ENCODE measurements around the gene GPRASP1. TPM values are rescaled to one million over a fixed set of nuclear protein-coding genes. Genes with fewer than 3 reads are reported as not detected.
"Not testable (repeated sequence)": the region's sequence is repeated elsewhere in the genome, so short reads cannot be mapped to it uniquely, and the experiment has no call there.

GPRASP1 gene
- total and polyA plus RNA-seq, 2 donors (not counting 1 experiment from before 2014, with no cell fraction given), result 1.6 to 5.8 TPM

DNA sequence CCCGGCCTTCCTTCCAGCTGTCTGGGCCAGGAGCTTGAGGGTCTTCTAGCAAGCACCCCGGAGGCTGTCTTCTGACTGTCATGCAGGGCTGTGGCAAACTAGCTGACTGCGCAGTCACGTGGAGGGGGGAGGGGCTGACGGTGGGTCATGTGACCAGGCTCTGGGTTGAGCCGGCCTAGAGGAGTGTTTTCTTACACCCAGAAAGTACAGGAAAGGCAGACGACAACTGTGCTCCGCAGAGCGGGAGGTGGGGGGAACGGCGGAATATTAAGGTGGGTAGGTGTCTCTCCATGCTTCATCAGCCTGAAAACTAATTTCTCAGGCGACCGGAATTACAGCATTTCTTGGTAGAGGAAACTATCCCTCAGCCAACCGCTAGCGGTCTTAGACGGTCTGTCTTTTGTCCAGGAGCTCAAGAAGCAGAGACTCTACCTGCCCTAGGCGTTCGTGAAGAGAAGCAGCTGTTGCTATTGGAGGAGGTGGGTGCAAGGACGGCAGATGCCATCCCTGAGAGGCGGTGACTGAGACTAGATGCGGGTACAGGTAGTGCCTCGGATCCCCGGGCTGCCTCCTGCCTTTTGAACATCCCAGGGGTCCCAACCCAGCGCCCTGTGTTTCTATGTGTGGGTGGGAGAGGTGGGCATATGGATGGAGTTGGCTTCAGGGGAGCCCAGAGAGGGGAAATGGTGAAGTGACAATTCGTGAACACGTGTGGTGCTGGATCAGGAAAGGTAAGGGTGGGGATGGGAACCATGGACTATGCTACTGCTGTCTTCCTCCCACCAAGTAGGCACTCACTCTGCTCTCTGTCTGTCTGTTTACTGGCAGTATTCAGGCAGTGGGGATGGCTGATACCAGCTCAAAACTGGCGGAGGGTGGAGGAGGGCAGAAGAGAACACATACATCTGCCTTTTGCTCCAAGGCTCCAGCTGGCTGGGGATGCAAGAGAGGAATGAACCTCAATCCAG is 8.8 kb downstream of the GPRASP1 start:
- Histone ChIP-seq H4K20me1 (ENCODE audit: control insufficient read depth, extremely low read depth, insufficient read depth, low read length) (no peaks in the 10 kb centered on the region), H3K4me2 (ENCODE audit: extremely low read depth, insufficient read depth, low read length) (peak overlapping the region; percentile 72), H3K4me1 (ENCODE audit: control insufficient read depth, extremely low read depth, insufficient read depth, low read length) (no peaks in the 10 kb centered on the region), H3K27ac (ENCODE audit: insufficient read depth, low read length) (peak overlapping the region; percentile 50), H2AFZ (ENCODE audit: low read length) (peak overlapping the region; percentile 83), H3K79me2 (ENCODE audit: control insufficient read depth, insufficient read depth, low read length) (no peaks in the 10 kb centered on the region), H3K9me3 (ENCODE audit: control insufficient read depth, insufficient read depth, low read depth, low read length) (no peaks in the 10 kb centered on the region), H3K9ac (ENCODE audit: insufficient read depth, low read length) (peak overlapping the region; percentile 8), H3K36me3 (ENCODE audit: control insufficient read depth, insufficient read depth, low read length) (no peaks in the 10 kb centered on the region), H3K27me3 (ENCODE audit: control insufficient read depth, insufficient read depth, low read length) (no peaks in the 10 kb centered on the region), H3K4me3 (replicated peaks in 1 of 4; ENCODE audit: control extremely low read depth in 1 of 4, insufficient read depth in 1 of 4, low read depth in 3 of 4, low read length in 4 of 4) (peak overlapping the region; percentile 54 to 66 (median 59))
- TF ChIP-seq EZH2 (IDR thresholded peaks at IDR 0.05; ENCODE audit: low read length, missing control alignments), result no peak
- TF ChIP-seq, protein P1, sequence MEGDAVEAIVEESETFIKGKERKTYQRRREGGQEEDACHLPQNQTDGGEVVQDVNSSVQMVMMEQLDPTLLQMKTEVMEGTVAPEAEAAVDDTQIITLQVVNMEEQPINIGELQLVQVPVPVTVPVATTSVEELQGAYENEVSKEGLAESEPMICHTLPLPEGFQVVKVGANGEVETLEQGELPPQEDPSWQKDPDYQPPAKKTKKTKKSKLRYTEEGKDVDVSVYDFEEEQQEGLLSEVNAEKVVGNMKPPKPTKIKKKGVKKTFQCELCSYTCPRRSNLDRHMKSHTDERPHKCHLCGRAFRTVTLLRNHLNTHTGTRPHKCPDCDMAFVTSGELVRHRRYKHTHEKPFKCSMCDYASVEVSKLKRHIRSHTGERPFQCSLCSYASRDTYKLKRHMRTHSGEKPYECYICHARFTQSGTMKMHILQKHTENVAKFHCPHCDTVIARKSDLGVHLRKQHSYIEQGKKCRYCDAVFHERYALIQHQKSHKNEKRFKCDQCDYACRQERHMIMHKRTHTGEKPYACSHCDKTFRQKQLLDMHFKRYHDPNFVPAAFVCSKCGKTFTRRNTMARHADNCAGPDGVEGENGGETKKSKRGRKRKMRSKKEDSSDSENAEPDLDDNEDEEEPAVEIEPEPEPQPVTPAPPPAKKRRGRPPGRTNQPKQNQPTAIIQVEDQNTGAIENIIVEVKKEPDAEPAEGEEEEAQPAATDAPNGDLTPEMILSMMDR (conservative IDR thresholded peaks at IDR 0.05 in 1 of 2, IDR thresholded peaks at IDR 0.05 in 1 of 2; ENCODE audit: low read depth in 1 of 2, low read length in 2 of 2), result peak; percentile 19 to 27
- DNase-seq (ENCODE audit: low read depth in 2 of 2), result peak; percentile 61 to 77

DNA sequence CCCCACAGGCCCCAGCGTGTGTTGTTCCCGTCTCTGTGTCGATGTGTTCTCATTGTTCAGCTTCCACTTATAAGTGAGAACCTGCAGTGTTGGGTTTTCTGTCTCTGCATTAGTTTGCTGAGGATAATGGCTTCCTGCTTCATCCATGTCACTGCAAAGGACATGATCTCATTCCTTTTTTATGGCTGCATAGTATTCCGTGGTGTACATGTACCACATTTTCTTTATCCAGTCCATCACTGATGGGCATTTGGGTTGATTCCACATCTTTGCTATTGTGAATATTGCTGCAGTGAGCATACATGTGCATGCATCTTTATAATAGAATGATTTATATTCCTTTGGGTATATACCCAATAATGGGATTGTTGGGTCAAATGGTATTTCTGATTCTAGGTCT is 12.5 kb downstream of the GPRASP1 start:
- not testable (repeated sequence) for H2AFZ ChIP-seq (ENCODE audit: low read length); H3K4me2 ChIP-seq (ENCODE audit: extremely low read depth, insufficient read depth, low read length); H3K27ac ChIP-seq (ENCODE audit: insufficient read depth, low read length); H4K20me1 ChIP-seq (ENCODE audit: control insufficient read depth, extremely low read depth, insufficient read depth, low read length); H3K36me3 ChIP-seq (ENCODE audit: control insufficient read depth, insufficient read depth, low read length); H3K4me3 ChIP-seq (replicated peaks in 1 of 4; ENCODE audit: control extremely low read depth in 1 of 4, insufficient read depth in 1 of 4, low read depth in 3 of 4, low read length in 4 of 4); H3K27me3 ChIP-seq (ENCODE audit: control insufficient read depth, insufficient read depth, low read length); H3K79me2 ChIP-seq (ENCODE audit: control insufficient read depth, insufficient read depth, low read length); DNase-seq (ENCODE audit: low read depth in 2 of 2); H3K4me1 ChIP-seq (ENCODE audit: control insufficient read depth, extremely low read depth, insufficient read depth, low read length); H3K9me3 ChIP-seq (ENCODE audit: control insufficient read depth, insufficient read depth, low read depth, low read length); H3K9ac ChIP-seq (ENCODE audit: insufficient read depth, low read length)

DNA sequence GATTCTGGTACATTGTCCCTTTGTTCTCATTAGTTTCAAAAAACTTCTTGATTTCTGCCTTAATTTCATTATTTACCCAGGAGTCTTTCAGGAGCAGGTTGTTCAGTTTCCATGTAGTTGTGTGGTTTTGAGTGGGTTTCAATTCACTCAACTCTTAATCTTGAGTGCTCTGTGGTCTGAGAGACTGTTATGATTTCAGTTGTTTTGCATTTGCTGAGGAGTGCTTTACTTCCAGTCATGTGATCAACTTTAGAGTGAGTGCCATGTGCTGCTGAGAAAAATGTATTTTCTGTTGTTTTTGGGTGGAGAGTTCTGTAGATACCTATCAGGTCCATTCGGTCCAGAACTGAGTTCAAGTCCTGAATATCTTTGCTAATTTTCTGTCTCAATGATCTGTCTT is 15.8 kb downstream of the GPRASP1 start:
- not testable (repeated sequence) for H3K9me3 ChIP-seq (ENCODE audit: control insufficient read depth, insufficient read depth, low read depth, low read length); DNase-seq (ENCODE audit: low read depth in 2 of 2)

DNA sequence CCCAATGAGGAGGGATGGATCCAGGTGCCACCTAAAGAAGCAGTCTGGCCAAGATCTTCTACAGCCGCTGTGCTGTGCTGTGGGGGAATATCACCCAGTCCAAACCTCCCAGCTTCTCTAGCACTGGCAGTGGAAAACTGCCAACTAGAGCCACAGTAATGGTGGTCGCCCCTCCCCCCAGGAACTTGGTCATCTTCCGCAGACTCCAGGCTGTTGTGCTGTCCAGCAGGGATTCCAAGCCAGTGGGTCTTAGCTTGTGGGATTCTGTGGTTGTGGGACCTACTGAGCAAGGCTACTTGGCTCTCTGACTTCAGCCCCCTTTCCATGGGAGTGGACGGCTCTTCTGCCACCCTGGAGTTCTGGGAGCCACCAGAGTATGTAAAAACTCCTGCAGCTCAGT is 18.2 kb downstream of the GPRASP1 start:
- no peak overlapping the region for H3K27ac ChIP-seq (ENCODE audit: insufficient read depth, low read length)
- H3K36me3 ChIP-seq (ENCODE audit: control insufficient read depth, insufficient read depth, low read length), result no peaks in the 10 kb centered on the region
- H3K4me2 ChIP-seq (ENCODE audit: extremely low read depth, insufficient read depth, low read length), result no peak overlapping the region
- TF ChIP-seq, protein P1 (conservative IDR thresholded peaks at IDR 0.05 in 1 of 2, IDR thresholded peaks at IDR 0.05 in 1 of 2; ENCODE audit: low read depth in 1 of 2, low read length in 2 of 2), result no peak
- TF ChIP-seq EZH2 (IDR thresholded peaks at IDR 0.05; ENCODE audit: low read length, missing control alignments), result no peak
- no peaks in the 10 kb centered on the region for H3K79me2 ChIP-seq (ENCODE audit: control insufficient read depth, insufficient read depth, low read length)
- H3K9ac ChIP-seq (ENCODE audit: insufficient read depth, low read length), result no peak overlapping the region
- no peaks in the 10 kb centered on the region for H3K27me3 ChIP-seq (ENCODE audit: control insufficient read depth, insufficient read depth, low read length)
- no peak overlapping the region for H2AFZ ChIP-seq (ENCODE audit: low read length)
- no peaks in the 10 kb centered on the region for H3K9me3 ChIP-seq (ENCODE audit: control insufficient read depth, insufficient read depth, low read depth, low read length)
- H3K4me1 ChIP-seq (ENCODE audit: control insufficient read depth, extremely low read depth, insufficient read depth, low read length), result no peaks in the 10 kb centered on the region
- DNase-seq (ENCODE audit: low read depth in 2 of 2), result peak in 1 of 2 donors; percentile 18
- H4K20me1 ChIP-seq (ENCODE audit: control insufficient read depth, extremely low read depth, insufficient read depth, low read length), result no peaks in the 10 kb centered on the region
- no peak overlapping the region for H3K4me3 ChIP-seq (replicated peaks in 1 of 4; ENCODE audit: control extremely low read depth in 1 of 4, insufficient read depth in 1 of 4, low read depth in 3 of 4, low read length in 4 of 4)

More for the DNA sequence above, 15.8 kb downstream of the GPRASP1 start:
- not testable (repeated sequence) for H3K79me2 ChIP-seq (ENCODE audit: control insufficient read depth, insufficient read depth, low read length); H2AFZ ChIP-seq (ENCODE audit: low read length); H3K4me1 ChIP-seq (ENCODE audit: control insufficient read depth, extremely low read depth, insufficient read depth, low read length); H3K27ac ChIP-seq (ENCODE audit: insufficient read depth, low read length); H4K20me1 ChIP-seq (ENCODE audit: control insufficient read depth, extremely low read depth, insufficient read depth, low read length); H3K9ac ChIP-seq (ENCODE audit: insufficient read depth, low read length); H3K27me3 ChIP-seq (ENCODE audit: control insufficient read depth, insufficient read depth, low read length); H3K4me2 ChIP-seq (ENCODE audit: extremely low read depth, insufficient read depth, low read length); H3K4me3 ChIP-seq (replicated peaks in 1 of 4; ENCODE audit: control extremely low read depth in 1 of 4, insufficient read depth in 1 of 4, low read depth in 3 of 4, low read length in 4 of 4); H3K36me3 ChIP-seq (ENCODE audit: control insufficient read depth, insufficient read depth, low read length)

Measured in fibroblast of lung (primary cell).